Stimulated activated CD4-positive, alpha-beta T cell treated with anti-CD3 and anti-CD28 coated beads, Interleukin-4, amount 100 ng/mL, for 4 hours (primary cell): ENCODE results near the gene FGD4.

Experiments
- DNase-seq, 2 experiments: peaks; one replicate each; pipeline ENCODE4 v3.0.0-alpha.2; 2020

Gene FGD4

GRCh38 chr12:32399370-32400113 is at the start of gene FGD4:
TSS of gene FGD4 (plus strand) at chr12:32399558.
- DNase-seq: peak; percentile 6 to 31

DNA sequence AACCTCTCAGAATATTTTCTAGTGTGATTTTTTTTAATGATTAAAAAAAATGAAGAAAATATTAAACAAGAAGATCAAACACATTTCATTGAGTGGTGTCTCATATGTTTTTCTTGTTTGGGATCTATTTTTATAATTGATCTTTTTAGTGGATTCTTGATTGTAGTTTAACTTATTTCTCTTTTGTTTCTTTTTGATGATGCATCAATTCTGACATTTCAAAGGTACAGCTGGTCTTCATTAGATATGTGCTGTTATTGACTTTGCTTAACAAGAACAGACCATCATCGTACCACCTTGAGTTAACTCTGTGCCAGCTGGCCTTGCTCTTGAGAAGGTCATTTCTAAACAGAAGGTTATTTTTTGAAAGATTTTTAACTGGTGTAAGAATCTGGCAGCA is 45.8 kb upstream of the FGD4 start:
- DNase-seq: no peak

DNA sequence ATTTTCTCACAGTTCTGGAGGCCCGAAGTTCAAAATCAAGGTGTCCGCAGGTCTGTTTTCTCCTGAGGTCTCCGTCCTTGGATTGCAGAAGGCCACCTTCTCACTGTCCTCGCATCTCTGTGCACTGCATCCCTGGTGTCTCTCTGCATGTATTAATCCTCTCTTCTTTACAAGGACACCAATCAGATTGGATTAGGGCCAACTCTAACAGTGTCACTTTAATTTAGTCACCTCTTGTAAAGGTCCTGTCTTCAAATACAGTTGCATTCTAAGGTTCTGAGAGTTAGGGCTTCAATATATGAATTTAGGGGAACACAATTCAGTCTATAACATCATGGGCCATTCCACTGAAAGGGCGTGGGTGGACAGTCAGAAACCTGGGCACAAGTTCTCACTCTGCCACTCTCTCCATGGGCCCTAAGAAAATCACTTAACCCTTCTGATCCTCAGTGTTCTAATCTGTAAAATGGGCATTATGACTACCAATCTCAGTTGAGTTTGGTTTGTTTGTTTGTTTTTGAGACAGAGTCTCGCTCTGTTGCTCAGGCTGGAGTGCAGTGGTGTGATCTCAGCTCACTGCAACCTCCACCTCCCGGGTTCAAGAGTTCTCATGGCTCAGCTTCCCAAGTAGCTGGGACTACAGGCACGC is 41.6 kb upstream of the FGD4 start:
- DNase-seq: no peak

- DNase-seq: no peak
These were observed 38.4 kb upstream of the FGD4 start for GRCh38 chr12:32360956-32361355.

DNA sequence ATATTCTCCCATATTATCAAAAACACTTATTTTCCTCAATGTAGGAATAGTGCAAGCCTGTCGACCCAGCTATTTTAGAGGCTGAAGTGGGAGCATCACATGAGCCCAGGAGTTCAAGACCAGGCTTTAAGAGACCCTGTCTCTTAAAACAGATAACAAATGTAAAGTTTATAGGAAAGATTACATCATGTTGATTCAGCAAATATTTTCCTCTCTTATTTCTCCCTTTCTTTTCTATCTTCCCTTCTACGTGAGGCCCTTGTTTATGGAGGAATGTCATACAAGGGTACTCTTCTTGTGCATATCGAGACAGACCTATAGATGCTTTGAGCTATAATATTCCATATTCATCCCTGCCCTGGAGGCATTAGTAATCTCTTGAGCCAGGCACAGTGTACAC is 36.5 kb upstream of the FGD4 start:
- DNase-seq: no peak

DNA sequence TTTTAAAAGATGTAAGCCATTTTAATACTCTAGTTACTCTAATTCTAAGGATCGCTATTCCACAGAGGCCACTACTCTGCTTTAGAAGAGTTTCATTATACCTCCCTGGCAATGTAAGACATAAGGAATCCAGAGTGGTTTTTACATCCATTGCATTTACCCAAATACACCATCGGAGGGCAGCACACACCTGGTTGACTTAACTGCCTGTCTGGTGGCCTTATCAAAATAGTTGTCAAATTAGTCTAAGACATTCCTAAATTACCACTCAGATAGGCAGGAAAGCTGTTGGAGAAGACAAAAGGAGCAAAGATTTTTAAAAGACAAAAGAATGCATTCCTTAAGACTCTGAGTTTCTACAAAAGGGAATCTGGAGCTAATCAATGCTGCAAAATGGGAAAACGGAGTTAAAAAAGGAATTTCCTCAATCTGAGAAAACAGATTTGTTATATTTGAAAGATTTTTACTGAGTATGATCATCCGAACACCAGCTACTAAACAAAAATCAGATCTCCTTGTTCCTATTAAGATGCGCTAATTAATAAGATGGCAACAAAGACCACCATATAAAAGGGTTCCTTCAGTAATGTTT is 33.8 kb upstream of the FGD4 start:
- DNase-seq: no peak

DNA sequence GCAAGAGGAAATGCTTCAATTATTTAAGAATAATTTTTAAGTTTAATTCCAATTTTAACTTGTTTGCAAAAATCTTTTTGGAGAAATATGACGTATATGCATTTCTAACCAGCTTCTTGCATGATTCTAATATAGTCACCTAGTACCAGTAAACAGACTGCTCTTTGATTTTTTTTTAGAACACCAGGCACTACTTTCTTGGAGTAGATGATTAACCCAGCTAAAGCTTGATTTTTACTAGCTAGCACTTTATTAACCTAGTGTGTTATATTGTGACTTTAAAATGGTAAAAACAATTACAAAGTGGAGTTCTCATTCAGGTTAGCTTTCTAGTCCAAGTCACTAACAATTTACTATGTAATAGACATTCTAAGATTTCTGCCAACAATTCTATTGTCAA is 32.6 kb upstream of the FGD4 start:
- DNase-seq: no peak

DNA sequence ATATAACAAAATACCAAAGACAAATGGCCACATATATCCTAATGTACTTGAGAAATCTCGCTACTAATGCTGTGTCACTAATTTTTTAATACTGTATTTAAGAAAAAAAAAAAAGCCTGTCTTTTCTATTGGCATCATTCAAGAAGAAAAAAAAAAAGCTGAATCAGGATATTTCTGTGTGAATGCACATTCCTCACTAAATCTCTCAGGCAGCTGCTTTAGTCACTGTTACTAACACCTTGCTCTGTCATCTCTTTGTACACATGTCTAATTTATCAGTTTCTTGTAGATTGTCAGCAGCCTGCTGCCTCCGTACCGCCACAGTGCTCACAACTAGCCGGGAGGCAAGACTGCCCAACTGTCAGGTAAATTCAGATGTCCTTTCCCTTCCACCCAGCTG is 32.0 kb upstream of the FGD4 start:
- no peak for DNase-seq

- no peak for DNase-seq
These were observed 30.2 kb upstream of the FGD4 start for GRCh38 chr12:32369202-32369601.

DNA sequence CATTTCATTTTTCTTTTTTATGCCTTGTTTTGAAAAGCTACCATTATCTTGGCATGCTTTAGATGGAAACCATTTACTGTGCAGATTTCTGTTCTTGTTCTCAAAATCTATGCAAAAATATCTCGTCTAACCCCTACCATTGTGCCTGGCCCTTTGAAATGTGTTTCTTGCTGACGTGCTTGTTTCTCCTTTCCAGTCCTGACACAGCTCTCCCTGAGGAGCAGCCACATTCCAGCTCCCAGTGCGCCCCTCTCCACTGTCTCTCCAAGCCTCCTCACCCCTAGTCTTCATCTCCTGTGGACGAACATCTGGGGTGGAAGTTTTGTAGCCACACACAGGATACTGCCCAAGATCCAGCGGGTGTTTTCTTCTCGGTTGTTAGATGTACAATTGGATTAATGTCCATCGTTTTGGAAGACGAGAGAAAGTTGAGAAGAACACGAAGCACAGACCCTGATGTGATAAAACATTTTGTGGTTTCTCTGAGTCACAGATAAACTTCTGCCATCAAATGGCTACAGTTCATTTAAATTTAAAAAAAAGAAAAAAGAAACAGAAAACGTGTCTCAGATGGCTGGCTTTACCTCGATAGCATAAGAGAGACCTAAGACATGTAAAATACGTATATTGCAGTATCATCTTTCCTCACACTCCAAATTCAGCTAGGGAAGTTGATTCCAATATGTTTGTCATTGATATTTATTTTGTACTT is 21.9 kb upstream of the FGD4 start:
- DNase-seq: no peak

DNA sequence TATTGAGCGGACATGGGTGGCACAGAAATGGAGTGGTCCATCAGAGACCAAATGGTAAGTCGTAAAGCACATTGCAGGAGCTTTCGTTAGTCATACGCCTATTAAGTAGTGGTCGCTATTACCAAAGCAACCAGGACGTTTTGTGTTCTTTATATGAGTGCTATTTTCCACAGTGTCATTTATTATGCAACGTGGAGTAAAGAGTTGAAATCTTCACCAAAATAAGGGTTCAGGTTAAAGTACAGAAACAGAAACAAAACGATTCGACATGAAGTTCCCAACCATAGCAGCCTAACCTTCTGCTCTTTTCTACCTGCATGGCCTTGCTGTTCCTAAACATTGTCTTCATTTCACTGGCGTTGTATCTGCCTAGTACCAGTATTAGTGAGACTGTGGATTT is 20.1 kb upstream of the FGD4 start:
- no peak for DNase-seq

GRCh38 chr12:32379667-32380066 is 19.7 kb upstream of the FGD4 start:
- DNase-seq: no peak

DNA sequence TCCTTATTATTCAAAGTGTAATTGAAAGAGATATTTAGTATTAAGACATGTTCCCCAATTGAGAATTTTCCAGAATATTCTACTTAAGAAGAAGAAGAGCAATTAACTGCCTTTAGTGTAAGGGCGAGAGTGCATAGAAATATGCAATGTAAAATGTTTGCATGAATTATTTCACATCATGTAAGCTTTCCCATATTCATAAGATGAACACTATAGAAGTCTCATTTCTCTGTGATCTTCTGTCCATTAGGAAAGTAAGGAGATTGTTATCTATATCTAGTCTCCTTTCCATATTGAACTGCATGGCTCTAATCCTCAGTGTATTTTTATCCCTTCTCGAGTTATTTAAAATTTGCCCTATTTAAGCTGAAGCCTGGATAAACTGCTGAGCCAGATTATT is 17.1 kb upstream of the FGD4 start:
- DNase-seq: no peak

DNA sequence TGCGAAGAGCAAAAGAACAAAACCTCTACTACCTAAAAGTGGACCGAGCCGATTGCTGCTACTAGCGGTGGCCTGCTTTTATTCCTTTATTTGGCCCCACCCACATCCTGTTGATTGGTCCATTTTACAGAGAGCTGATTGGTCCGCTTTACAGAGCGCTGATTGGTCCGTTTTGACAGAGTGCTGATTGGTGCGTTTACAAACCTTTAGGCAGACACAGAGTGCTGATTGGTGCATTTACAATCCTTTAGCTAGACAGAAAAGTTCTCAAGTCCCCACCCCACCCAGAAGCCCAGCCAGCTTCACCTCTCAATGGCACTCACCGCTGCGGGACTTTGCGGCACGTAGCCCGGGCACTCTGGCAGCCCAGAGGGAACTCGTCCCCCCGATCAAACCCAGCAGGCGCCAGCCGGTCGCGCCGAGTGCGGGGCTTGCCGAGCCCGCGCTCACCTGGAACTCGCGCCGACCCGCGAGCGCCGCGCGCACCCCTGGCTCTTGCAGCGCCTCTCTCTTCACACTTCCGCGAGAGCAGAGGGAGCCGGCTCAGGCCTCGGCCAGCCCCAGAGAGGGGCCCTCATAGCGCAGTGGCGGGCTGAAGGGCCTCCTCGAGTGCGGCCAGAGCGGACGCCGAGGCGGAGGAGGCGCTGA is 8.7 kb upstream of the FGD4 start:
- DNase-seq: no peak

DNA sequence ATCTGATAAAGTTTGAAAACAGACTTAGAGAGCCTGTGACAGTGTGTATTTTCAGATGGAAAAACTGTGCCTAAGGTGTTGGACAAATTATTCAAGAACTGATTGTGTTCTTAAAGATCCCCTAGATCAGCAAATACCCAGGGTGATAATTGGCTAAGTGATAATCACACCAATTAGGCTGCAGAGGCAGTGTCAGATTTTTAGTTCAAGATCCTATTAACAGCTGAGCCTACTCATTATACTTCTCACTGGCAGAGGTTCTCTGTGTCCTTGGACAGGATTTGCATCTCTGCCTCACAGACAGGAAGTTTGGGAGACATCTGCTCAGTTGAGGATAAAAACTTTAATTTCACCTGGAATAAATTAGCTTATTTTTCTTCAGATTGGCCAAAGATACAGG is 4.3 kb upstream of the FGD4 start:
- no peak for DNase-seq

GRCh38 chr12:32397696-32398095 is 1.7 kb upstream of the FGD4 start:
- no peak for DNase-seq

- no peak for DNase-seq
These were observed 1.2 kb upstream of the FGD4 start for GRCh38 chr12:32398181-32398580.

GRCh38 chr12:32398816-32399369 is 465 bp upstream of the FGD4 start:
- no peak for DNase-seq

GRCh38 chr12:32400114-32400672 is 835 bp downstream of the FGD4 start:
- no peak for DNase-seq

DNA sequence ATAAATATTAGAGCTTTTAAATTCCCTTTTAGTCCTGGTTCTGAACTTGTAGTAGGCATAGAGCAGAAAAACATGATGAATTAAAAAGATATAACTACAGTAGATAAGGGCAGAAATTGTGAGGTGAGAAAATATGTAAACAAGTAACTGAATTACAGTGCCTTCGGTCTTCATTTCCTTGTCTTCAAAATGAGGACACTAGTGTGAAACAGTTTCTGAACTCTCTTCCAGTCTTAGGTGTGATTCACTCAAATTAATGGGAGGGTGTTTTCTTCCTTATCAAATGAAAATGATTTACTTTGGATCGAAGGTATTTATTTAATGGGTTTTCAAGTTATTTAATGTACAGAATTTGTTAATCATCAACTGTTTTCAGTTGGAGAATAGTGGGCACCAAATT is 1.5 kb downstream of the FGD4 start:
- DNase-seq: no peak

DNA sequence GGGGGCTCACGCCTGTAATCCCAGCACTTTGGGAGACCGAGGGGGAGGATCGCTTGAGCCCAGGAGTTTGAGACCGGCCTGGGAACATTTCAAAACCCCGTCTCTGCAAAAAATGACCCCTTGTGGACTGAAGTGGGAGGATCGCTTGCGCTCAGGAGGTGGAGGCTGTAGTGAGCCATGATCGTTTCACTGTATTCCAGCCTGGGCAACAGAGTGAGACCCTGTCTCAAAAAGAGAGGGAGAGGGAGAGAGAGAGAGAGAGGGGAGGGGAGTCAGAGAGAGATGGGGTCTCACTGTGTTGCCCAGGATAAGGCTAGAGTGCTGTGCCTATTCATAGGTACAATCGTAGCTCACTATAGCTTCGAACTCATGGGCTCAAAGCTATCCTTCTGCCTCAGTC is 2.8 kb downstream of the FGD4 start:
- DNase-seq: no peak

DNA sequence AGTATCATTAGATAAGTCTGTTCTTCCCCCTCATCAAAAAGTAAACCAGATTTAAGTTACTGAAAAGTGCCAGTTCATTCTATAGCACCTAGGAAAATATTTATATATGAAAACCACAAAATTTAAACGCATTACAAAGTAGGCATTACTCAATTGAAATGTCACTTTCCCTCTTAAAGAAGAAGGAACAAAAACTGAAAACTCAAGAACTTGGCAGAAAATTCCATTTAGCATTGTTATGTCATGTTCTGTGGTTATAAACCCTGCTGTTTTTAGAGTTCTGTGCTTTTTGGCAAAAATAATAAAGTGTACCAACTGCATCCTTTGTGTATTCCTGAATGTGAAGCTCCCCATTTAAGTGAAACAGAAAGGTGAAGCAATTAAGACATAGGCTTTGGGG is 3.6 kb downstream of the FGD4 start:
- no peak for DNase-seq

GRCh38 chr12:32407795-32408194 is 8.4 kb downstream of the FGD4 start:
- DNase-seq: no peak
